GM18951 (cell line): ENCODE results near the gene KLHL2.

Source experiments
- POLR2A ChIP-seq: IDR thresholded peaks from 4 replicates; pipeline ENCODE4 v1.6.1; 2011; ENCODE audit warnings: mild to moderate bottlenecking; ENCODE audit not compliant: insufficient read length, insufficient read depth; ENCODE audit errors: extremely low read depth
- in situ Hi-C: fragments of 300-500 bp; cut with MboI; formaldehyde crosslinking; loops from one replicate; pipeline ENCODE4 v1.12.0; 2022; ENCODE audit warnings: low sequenced_read_pairs, mixed read lengths, inconsistent platforms; ENCODE audit not compliant: unreplicated experiment

KLHL2 gene

DNA sequence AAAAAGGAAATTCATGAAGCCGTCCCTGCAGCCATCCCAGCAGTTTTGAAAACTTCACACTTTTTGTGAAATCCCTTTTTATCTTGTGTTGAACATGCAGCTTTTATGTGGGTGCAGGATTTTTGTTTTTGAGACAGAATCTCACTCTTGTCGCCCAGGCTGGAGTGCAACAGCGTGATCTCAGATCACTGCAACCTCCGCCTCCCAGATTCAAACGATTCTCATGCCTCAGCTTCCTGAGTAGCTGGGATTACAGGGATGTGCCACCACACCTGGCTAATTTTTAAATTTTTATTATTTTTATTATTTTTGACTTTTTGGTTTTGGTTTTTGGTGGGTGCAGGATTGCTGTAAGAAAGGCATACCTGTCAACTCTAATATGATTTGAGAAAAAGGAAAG lies 112.1 kb downstream of the KLHL2 start:
- in situ Hi-C loops, result no loop called here

DNA sequence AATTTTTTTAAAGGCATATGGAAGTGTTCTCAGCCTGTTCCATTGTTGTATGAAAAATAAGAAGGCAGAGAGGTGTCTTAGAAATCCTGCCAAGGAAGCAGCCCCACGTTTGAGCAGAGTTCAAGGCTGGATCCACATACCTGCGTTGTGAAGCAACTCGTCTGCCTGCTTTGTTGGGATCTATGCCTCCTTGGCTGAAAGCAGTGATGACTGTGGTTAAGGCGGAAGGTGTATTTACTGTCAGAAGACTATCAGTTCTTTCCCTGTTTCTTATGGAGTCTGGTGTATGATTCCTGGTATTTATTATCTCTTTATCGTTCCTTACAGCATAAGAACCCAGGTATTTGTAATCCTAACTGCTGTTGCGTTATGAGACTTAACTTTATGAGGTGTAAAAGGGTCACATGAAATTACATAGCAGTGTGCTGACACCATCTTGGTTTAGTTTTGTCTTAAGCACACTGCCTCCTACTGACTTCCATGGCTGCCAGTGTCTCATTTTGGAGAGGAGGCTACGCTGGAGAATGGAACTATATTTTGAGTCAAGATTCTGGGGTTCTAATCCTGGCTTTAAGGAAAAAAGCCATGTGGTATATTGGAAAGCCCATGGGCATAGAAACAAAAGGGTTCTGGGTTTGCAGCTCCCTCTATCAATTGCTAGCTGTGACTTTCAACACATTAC lies 117.0 kb downstream of the KLHL2 start:
- in situ Hi-C loops, result no loop called here
- no peak for TF ChIP-seq POLR2A

More for the DNA sequence above, 112.1 kb downstream of the KLHL2 start:
- TF ChIP-seq POLR2A, result no peak

DNA sequence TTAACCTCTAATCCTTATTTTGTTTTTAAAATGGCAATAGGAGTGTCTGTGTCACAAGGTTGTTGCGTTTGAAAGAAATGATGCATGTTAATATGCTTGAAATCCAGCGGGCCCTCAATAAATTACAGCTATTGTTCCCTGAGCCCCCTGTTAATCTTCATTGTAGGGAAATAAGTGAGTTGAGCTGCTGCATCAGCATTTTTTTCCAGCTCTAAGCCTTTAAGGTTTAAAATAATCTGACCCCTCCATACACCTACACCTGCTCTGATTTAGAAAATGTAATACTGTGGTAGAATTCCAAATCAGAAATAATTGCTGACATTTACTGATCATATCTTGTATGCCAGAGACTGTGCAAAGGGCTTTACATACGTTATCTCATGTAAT lies 117.5 kb downstream of the KLHL2 start:
- no peak for TF ChIP-seq POLR2A
- in situ Hi-C loops, result no loop called here

DNA sequence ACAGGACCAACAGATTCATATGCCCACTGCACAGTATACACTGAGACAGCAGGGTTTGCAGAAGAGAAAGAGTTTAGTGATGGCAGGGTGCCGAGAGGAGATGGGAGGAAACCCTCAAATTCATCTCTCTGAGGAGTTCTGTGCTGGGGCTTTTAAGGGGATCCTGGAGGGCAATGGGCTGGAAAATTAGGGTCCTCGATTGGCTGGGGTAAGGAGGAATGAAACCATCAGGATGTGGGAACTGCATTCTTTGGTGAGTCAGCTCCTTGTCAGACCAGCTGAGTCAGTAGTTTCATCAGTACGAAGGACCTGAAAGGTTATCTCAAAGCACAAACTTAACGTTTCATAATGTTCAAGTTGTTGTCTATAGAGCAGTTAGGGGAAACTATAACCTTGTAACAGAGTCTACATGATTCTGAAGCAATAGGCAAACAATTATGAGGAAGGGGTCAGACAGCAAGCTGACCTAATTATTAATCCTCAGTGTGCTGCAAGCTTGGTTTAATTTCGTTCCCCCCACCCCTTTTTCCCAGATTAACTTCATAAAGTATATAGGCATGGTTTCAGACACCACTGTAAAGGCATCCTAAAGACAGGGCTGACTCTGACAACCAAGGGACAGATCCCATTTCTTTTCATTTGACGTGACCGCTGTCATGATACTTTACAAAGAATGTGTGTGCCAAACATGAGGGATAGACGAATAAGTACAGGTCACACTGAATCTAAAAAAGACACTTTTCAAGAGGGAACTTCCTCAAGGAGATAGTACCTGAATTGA lies 118.6 kb downstream of the KLHL2 start:
- no peak for TF ChIP-seq POLR2A
- in situ Hi-C loops, result no loop called here

DNA sequence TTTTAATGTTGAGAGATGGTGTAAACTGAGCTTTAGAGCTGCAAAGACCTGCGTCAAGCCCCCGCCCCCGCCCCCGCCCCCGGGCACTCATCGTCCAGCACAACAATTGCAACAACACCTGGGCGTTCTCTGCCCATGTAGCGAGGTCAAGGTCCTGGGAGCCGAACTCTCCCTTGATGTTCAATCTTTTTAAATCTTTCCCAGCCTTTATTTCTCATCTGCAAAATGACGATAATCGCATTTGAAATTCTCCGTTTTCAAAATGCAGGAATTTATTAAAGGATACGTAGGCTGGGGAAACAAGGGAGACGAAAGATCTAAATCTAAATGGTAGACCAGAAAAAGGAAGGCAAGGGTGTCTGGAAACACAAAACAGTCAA lies 119.5 kb downstream of the KLHL2 start:
- TF ChIP-seq POLR2A, result no peak
- in situ Hi-C loops, result no loop called here

DNA sequence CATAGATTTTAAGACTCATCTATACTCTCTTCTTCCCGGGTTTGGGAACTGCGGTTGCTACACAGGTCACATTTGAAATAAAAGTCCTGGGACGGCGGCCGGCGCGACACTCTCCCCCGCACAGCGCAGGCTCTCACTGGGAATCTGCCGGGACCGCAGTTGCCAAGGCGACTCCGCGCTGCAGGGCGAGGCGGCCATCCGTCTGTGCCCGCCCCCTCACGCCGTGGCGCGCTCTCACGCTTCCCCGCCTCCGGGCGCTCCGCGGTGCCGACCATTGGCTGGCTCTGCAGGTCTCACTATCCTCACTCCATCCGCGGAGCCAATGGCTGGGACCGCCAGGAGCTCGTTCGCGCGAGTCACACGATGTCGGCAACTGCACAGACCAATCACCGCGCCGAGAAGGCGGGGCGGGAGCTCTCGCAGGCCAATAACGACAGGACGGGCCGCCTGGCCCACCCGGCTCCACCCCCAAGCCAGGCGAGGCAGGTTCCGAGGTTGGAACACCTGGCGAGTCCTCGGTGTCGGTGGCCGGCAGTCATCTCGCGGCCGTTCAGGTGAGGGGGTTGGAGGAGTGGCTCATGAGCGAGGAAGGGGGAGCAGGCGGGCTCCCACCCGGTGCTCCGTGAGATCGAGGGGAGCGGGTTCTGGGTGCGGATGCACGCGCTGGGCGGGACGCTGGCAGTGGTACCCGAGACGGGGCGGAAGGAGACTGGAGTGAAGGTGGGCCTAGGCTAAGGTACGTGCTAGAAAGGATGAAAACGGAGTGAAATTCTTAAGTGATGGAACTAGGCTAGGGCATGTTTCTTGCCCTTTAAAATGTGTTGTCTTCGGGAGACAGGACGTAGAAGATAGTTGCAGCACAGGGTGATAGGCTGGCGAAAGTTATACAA lies 120.1 kb downstream of the KLHL2 start, which contains the start of gene MSMO1:
Gene MSMO1, plus strand, starts transcription at position 459 of the 890 bp plus-strand sequence. CDS start 5,702 bp downstream, outside the sequence.
- in situ Hi-C loops, result no loop called here
- peak; percentile 85 for TF ChIP-seq POLR2A

DNA sequence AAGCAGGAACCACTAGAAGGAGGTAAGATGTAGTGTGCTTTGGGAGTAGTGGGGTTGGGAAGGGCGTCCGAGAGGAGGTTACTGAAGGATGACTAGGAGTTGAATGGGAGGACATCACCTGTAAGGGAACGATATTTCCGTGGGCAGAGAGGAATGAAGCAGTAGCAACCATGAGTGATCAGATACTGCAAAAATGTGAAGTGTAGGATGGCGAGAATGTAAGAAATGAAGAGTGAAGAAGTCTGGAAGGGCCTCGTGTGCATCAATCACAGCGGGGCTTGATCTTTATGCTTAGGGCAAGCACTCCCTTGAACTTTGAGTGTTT lies 120.7 kb downstream of the KLHL2 start:
- in situ Hi-C loops, result no loop called here
- TF ChIP-seq POLR2A, result no peak

DNA sequence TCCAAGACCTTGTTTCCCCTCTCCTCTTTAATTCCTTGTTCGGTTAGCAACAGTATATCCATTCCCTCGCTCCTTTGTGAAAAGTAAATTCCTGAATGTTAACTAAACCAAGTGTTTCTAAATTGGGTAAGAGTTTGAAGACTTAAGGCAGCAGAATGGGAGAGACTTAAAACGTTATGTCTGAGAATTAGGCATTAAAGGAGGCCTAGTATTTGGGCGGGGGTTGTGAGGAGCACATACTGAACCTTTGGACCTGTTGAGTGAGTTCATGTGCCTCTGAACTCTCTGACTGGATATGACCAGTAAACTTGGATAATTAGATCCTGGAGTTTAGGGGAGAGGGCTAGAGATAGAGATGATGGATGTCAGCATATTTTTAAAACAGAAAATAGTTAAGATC lies 121.3 kb downstream of the KLHL2 start:
- TF ChIP-seq POLR2A, result no peak
- in situ Hi-C loops, result no loop called here

DNA sequence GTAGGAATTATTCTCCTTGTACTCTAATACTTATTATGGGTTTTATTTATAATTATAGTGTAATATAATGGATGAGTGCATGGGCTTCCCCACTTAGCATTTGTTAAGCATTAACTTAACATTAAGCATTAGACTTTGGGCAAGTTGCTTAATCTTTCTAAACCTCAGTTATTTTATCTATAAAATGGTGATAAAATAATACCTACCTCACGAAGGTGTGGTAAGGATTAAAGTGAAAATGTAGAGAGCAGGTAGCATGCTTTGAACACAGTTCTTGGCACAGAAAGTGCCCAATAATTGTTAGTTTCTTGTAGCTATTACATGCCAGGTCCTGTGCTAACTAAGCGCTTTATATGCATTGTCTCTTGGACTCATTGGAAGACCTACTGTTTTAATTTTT lies 122.7 kb downstream of the KLHL2 start:
- TF ChIP-seq POLR2A, result no peak
- in situ Hi-C loops, result no loop called here

DNA sequence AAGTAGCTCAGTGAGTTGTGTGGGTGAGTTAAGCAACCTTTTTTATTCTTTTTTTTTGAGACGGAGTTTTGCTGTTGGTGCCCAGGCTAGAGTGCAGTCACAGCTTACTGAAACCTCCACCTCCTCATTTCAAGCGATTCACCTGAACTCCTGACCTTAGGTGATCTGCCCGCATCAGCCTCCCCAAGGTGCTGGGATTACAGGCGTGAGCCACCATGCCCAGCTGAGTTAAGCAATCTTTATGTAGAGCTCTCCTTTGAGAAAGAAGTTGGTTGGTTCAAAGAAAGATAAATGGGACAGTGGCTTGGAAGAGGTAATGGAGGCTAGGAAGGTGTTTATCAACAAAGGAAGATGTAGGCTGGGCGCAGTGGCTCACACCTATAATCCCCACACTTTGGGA lies 123.3 kb downstream of the KLHL2 start:
- in situ Hi-C loops, result no loop called here
- TF ChIP-seq POLR2A, result no peak

DNA sequence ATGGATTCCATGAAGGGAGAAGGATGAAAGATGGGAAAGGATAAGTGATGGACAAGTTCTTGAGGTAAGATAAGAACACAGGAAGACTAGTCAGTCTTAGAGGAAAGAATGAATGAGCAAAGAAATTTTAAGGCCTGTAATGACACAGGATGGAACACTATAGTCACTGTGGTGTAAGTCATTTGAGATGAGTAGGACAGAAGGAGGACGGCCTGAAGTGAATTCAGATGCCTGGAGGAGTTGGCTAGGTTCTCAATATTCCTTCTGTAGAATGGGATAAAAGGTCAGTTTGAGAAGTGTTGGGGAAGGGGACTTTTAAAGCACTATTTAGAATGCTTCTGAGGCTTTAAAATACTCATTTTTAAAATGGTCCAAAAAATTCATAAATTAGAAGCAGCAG lies 124.0 kb downstream of the KLHL2 start:
- no peak for TF ChIP-seq POLR2A
- in situ Hi-C loops, result no loop called here

DNA sequence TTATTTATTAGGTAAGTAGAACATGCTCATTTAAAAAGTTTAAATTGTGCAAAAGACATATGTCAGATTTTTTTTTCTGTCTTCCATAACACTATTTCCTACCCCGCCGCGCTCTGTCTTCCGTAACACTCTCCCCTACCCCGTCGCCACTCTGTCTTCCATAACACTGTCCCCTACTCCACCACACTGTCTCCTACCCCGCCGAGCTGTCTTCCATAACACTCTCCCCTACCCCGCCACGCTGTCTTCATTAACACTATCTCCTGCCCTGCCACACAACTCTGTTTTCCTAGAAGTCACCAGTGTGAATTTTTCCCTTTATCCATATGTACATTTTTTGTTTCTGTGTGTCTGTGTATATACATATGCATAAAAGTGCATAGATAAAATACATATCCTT lies 124.5 kb downstream of the KLHL2 start:
- TF ChIP-seq POLR2A, result no peak
- in situ Hi-C loops, result no loop called here

DNA sequence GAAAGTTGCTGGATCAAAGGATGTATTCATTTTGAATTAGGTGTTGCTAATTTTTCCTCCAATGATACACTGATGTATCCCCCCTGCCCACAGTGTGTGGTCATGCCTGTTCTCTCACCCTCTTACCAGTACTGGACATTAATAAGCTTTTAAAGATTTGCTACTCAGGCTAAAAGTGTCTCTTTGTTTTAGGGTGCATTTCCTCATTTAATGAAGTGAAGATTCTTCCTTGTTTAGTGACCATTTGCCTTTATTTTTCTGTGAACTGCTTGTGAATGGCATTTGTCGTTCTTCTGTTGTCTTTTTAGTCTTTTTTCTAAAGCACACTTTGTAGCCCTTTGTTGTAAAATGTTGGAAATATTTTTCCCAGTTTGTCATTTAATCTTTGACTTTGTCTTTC lies 125.1 kb downstream of the KLHL2 start:
- in situ Hi-C loops, result no loop called here
- no peak for TF ChIP-seq POLR2A
